ENCODE results near the gene SMAD1. TPM values are rescaled to one million over a fixed set of nuclear protein-coding genes. Genes with fewer than 3 reads are reported as not detected.

SMAD1 gene
- total and polyA plus RNA-seq, 2 of the 4 experiments (the other 2 are of a cell fraction) = 11.6 to 17.6 TPM

DNA sequence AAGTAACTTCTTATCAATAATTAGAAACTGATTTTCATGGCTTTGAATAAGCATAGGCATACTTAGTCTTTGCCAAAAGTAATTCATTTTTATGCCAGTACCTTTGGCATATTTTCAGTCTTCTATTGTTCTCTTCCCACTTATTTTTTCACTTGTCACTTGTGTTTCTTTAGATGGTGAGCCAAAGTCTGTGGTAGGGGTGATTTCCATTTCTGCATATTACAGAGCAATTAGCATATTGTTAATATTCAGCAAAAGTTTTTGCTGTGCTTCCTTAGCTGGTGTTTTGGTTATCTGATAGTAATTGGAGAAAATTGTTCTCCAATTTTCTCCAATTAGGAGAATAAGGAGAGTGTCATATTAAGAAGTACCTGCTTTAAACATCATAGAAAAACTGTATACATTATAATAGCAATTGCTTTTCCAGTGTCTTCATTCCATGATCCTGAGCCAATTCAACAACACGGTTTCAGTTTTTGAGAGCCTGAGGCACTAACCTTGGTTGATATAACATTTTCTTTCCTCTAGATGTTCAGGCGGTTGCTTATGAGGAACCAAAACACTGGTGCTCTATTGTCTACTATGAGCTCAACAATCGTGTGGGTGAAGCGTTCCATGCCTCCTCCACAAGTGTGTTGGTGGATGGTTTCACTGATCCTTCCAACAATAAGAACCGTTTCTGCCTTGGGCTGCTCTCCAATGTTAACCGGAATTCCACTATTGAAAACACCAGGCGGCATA, 64.7 kb downstream of the SMAD1 start:
- peak overlapping the region; percentile 92 for H4K91ac ChIP-seq (ENCODE audit: insufficient read depth, low read depth, low read length)
- peak overlapping the region; percentile 46 for H3K14ac ChIP-seq (replicated peaks; ENCODE audit: low read depth, low read length)
- no peak for DNase-seq
- H2BK120ac ChIP-seq (ENCODE audit: low read depth, low read length) = peak overlapping the region; percentile 89
- no peak overlapping the region for H2AFZ ChIP-seq (replicated peaks; ENCODE audit: low read length, poor library complexity)
- H2AK9ac ChIP-seq (replicated peaks; ENCODE audit: low read depth, low read length, poor library complexity) = peak overlapping the region; percentile 33
- peak overlapping the region; percentile 75 for H2BK5ac ChIP-seq (ENCODE audit: low read depth, low read length, poor library complexity, severe bottlenecking)
- H3K9me3 ChIP-seq (ENCODE audit: control insufficient read depth, insufficient read depth, low read length) = no peaks in the 10 kb centered on the region
- H4K5ac ChIP-seq (ENCODE audit: low read depth, low read length) = peak overlapping the region; percentile 71
- peaks cover 15% of the 10 kb centered on the region for H3K36me3 ChIP-seq (ENCODE audit: control insufficient read depth, insufficient read depth, low read length)
- H3K4me2 ChIP-seq (ENCODE audit: low read depth, low read length) = peak overlapping the region; percentile 43; the same call in 1 of the 2 replicates
- no peaks in the 10 kb centered on the region for H3K9me1 ChIP-seq (ENCODE audit: insufficient read depth, low read length)
- in situ Hi-C loops (cut with MboI; ENCODE audit: low sequenced_read_pairs) = no loop called here
- H4K8ac ChIP-seq (ENCODE audit: low read depth in 2 of 2, low read length in 2 of 2) = peak overlapping the region; percentile 67 to 70
- peak overlapping the region; percentile 70 for H3K4ac ChIP-seq (ENCODE audit: low read depth, low read length)
- H3K18ac ChIP-seq (ENCODE audit: low read depth, low read length) = peak overlapping the region; percentile 71
- POLR2A ChIA-PET (ENCODE audit: unreplicated experiment) = no interaction called here
- H3K9ac ChIP-seq (ENCODE audit: low read depth, low read length) = no peak overlapping the region
- no peak overlapping the region for H3K56ac ChIP-seq (ENCODE audit: extremely low read depth, insufficient read depth, low read length)
- H3K79me1 ChIP-seq (ENCODE audit: low read depth in 1 of 2, low read length in 2 of 2) = peaks cover 0 to 3% of the 10 kb centered on the region in 2 experiments; a peak in 1 of 4 replicates
- ATAC-seq (ENCODE audit: low read depth) = no peak
- no peaks in the 10 kb centered on the region for H3K27me3 ChIP-seq (ENCODE audit: control insufficient read depth, insufficient read depth, low read length)
- no peaks in the 10 kb centered on the region for H4K20me1 ChIP-seq (ENCODE audit: insufficient read depth, low read length)
- peaks cover 9% of the 10 kb centered on the region for H3K4me1 ChIP-seq (ENCODE audit: control insufficient read depth, insufficient read depth, low read length)
- H3K27ac ChIP-seq (ENCODE audit: insufficient read depth, low read length) = peak overlapping the region; percentile 71; the same call in 1 of the 2 replicates
- no TSS peak for BruUV-seq (replicated peaks)
- peak overlapping the region; percentile 89 for H2BK20ac ChIP-seq (ENCODE audit: low read depth, low read length)
- dilution Hi-C loops (cut with HindIII; ENCODE audit: low sequenced_read_pairs, unreplicated experiment) = no loop called here
- 89% methylated on average over 1 of the region's 7 CpGs; no CpG with 5 or more reads in 1 of the 2 experiments for WGBS, 2 experiments (ENCODE audit: extremely low coverage in 2 of 2, insufficient read length in 1 of 2)
- CTCF ChIA-PET = interaction anchor here (0.9 to 1.4 kb wide), 2 partner anchors 11 to 312 kb away, joined by 4 to 5 read pairs; no protein-coding TSS in a partner anchor
- peak overlapping the region; percentile 96 for H2AK5ac ChIP-seq (ENCODE audit: low read depth, low read length)
- no peak overlapping the region for H3K4me3 ChIP-seq (ENCODE audit: insufficient read depth, low read depth, low read length)
- peak overlapping the region; percentile 18; the same call in 1 of the 2 replicates for H3K23ac ChIP-seq (ENCODE audit: low read depth, low read length)
- peak overlapping the region; percentile 95; the same call in 2 of the 3 replicates for H2BK15ac ChIP-seq (ENCODE audit: low read depth, low read length)
- intact Hi-C loops (cut with micrococcal nuclease) = no loop called here
- TF ChIP-seq CEBPB (IDR thresholded peaks at IDR 0.05; ENCODE audit: low read depth, low read length) (no peak), SMC3 (IDR thresholded peaks at IDR 0.05; ENCODE audit: low read depth, low read length) (no peak), MAZ (IDR thresholded peaks at IDR 0.05; ENCODE audit: borderline replicate concordance, low read depth, low read length) (no peak), POLR2A (IDR thresholded peaks at IDR 0.05; ENCODE audit: low read depth, low read length) (no peak), NFE2L2 (IDR thresholded peaks at IDR 0.05; ENCODE audit: low read depth, low read length) (no peak), RCOR1 (IDR thresholded peaks at IDR 0.05; ENCODE audit: insufficient replicate concordance, low read length) (no peak), FOS (IDR thresholded peaks at IDR 0.05; ENCODE audit: low read depth, low read length) (no peak), RFX5 (IDR thresholded peaks at IDR 0.05; ENCODE audit: low read depth, low read length) (no peak), BHLHE40 (IDR thresholded peaks at IDR 0.05; ENCODE audit: low read depth, low read length) (no peak), RAD21 (IDR thresholded peaks at IDR 0.05; ENCODE audit: low read length) (no peak), MAFK (IDR thresholded peaks at IDR 0.05; ENCODE audit: low read depth, low read length) (no peak), CHD1 (IDR thresholded peaks at IDR 0.05; ENCODE audit: low read depth, low read length) (no peak)
- TF ChIP-seq, protein P1, sequence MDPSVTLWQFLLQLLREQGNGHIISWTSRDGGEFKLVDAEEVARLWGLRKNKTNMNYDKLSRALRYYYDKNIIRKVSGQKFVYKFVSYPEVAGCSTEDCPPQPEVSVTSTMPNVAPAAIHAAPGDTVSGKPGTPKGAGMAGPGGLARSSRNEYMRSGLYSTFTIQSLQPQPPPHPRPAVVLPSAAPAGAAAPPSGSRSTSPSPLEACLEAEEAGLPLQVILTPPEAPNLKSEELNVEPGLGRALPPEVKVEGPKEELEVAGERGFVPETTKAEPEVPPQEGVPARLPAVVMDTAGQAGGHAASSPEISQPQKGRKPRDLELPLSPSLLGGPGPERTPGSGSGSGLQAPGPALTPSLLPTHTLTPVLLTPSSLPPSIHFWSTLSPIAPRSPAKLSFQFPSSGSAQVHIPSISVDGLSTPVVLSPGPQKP (IDR thresholded peaks at IDR 0.05; ENCODE audit: borderline replicate concordance, low read depth, low read length) = no peak
- TF ChIP-seq, protein P2, sequence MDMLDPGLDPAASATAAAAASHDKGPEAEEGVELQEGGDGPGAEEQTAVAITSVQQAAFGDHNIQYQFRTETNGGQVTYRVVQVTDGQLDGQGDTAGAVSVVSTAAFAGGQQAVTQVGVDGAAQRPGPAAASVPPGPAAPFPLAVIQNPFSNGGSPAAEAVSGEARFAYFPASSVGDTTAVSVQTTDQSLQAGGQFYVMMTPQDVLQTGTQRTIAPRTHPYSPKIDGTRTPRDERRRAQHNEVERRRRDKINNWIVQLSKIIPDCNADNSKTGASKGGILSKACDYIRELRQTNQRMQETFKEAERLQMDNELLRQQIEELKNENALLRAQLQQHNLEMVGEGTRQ (IDR thresholded peaks at IDR 0.05; ENCODE audit: low read depth, low read length) = no peak
- TF ChIP-seq, protein P3, sequence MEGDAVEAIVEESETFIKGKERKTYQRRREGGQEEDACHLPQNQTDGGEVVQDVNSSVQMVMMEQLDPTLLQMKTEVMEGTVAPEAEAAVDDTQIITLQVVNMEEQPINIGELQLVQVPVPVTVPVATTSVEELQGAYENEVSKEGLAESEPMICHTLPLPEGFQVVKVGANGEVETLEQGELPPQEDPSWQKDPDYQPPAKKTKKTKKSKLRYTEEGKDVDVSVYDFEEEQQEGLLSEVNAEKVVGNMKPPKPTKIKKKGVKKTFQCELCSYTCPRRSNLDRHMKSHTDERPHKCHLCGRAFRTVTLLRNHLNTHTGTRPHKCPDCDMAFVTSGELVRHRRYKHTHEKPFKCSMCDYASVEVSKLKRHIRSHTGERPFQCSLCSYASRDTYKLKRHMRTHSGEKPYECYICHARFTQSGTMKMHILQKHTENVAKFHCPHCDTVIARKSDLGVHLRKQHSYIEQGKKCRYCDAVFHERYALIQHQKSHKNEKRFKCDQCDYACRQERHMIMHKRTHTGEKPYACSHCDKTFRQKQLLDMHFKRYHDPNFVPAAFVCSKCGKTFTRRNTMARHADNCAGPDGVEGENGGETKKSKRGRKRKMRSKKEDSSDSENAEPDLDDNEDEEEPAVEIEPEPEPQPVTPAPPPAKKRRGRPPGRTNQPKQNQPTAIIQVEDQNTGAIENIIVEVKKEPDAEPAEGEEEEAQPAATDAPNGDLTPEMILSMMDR (conservative IDR thresholded peaks at IDR 0.05; ENCODE audit: low read depth, low read length) = no peak
